Calu3 (cell line): ENCODE results near the gene PRKCA. TPM values are rescaled to one million over a fixed set of nuclear protein-coding genes. Genes with fewer than 3 reads are reported as not detected.

Source experiments
- BruUV-seq: library from RNA; stranded (reverse); fragments of 400-500 nt; replicated peaks from 2 replicates; lab custom pipeline; 2021; lab: Mats Ljungman, UMichigan
- CTCF ChIA-PET: fragments of 300-600 bp; sonication (Branson Sonifier 250); formaldehyde crosslinking; loops from one replicate; lab custom pipeline; 2022; ENCODE audit warnings: antibody characterized with exemption; lab: Charles Lee
- DNase-seq: peaks from one replicate; pipeline ENCODE4 v3.0.0; 2022
- H3K27ac Mint-ChIP-seq: one replicate; pipeline ENCODE4 v1.8.0; 2022; ENCODE audit warnings: mixed read lengths; ENCODE audit not compliant: unreplicated experiment
- H3K27me3 Mint-ChIP-seq: one replicate; pipeline ENCODE4 v1.8.0; 2022; ENCODE audit warnings: mixed read lengths; ENCODE audit not compliant: unreplicated experiment
- H3K36me3 Mint-ChIP-seq: one replicate; pipeline ENCODE4 v1.8.0; 2022; ENCODE audit warnings: mild to moderate bottlenecking, moderate library complexity, mixed read lengths; ENCODE audit not compliant: insufficient read depth, unreplicated experiment
- H3K4me1 Mint-ChIP-seq: one replicate; pipeline ENCODE4 v1.8.0; 2022; ENCODE audit warnings: mild to moderate bottlenecking, low read depth, mixed read lengths; ENCODE audit not compliant: unreplicated experiment
- H3K4me3 Mint-ChIP-seq: one replicate; pipeline ENCODE4 v1.8.0; 2022; ENCODE audit warnings: mild to moderate bottlenecking, low read depth, moderate library complexity, mixed read lengths; ENCODE audit not compliant: unreplicated experiment
- H3K9me3 Mint-ChIP-seq: one replicate; pipeline ENCODE4 v1.8.0; 2022; ENCODE audit warnings: low read depth, mixed read lengths; ENCODE audit not compliant: unreplicated experiment
- CTCF ChIP-seq: fragments of 200-600 bp; IDR thresholded peaks from one replicate; pipeline ENCODE4 v1.8.0; 2022; ENCODE audit warnings: antibody characterized with exemption; ENCODE audit not compliant: unreplicated experiment
- intact Hi-C: fragments of 100-400 bp; cut with micrococcal nuclease; formaldehyde crosslinking; loops from one replicate; pipeline ENCODE4 v1.10.0; 2022; ENCODE audit not compliant: unreplicated experiment
- total RNA-seq: library from RNA; stranded (reverse); gene quantifications from 2 replicates; pipeline ENCODE4 v1.2.3, GENCODE V29; 2022

The PRKCA gene
- total RNA-seq, 1 experiment from 2014 or later = 126 TPM

- H3K4me1 Mint-ChIP-seq = peaks cover 9% of the 10 kb centered on the region
- no peak overlapping the region for H3K27ac Mint-ChIP-seq
- H3K27me3 Mint-ChIP-seq = no peaks in the 10 kb centered on the region
- peak; percentile 31 for TF ChIP-seq CTCF
- BruUV-seq = no TSS peak
- DNase-seq = no peak
- no peaks in the 10 kb centered on the region for H3K9me3 Mint-ChIP-seq
- no peak overlapping the region for H3K4me3 Mint-ChIP-seq
- CTCF ChIA-PET = interaction anchor here (0.7 kb wide), 1 partner anchor 369 kb away, joined by 4 read pairs; no protein-coding TSS in a partner anchor
- peaks cover 9% of the 10 kb centered on the region for H3K36me3 Mint-ChIP-seq
- intact Hi-C loops = loop anchor here (5.0 kb wide), 1 partner anchor 368 kb away; no protein-coding TSS in a partner anchor
These were observed 322.9 kb downstream of the PRKCA start for GRCh38 chr17:66625311-66625767.

- H3K27ac Mint-ChIP-seq = no peak overlapping the region
- DNase-seq = no peak
- no TSS peak for BruUV-seq
- CTCF ChIA-PET = interaction anchor here (0.6 kb wide), 1 partner anchor 463 kb away, joined by 3 read pairs; no protein-coding TSS in a partner anchor
- H3K9me3 Mint-ChIP-seq = no peaks in the 10 kb centered on the region
- TF ChIP-seq CTCF = no peak
- peaks cover 9% of the 10 kb centered on the region for H3K36me3 Mint-ChIP-seq
- H3K4me1 Mint-ChIP-seq = peaks cover 9% of the 10 kb centered on the region
- H3K27me3 Mint-ChIP-seq = no peaks in the 10 kb centered on the region
- intact Hi-C loops = loop anchor here (5.0 kb wide), 1 partner anchor 371 kb away; no protein-coding TSS in a partner anchor
- H3K4me3 Mint-ChIP-seq = no peak overlapping the region
These were observed 325.6 kb downstream of the PRKCA start for GRCh38 chr17:66627985-66628384.

- CTCF ChIA-PET = no interaction called here
- no TSS peak for BruUV-seq
- Mint-ChIP-seq H3K36me3 (peaks cover 9% of the 10 kb centered on the region), H3K27me3 (no peaks in the 10 kb centered on the region), H3K9me3 (no peaks in the 10 kb centered on the region), H3K4me3 (no peak overlapping the region), H3K4me1 (peaks cover 3% of the 10 kb centered on the region), H3K27ac (no peak overlapping the region)
- no peak for DNase-seq
- no peak for TF ChIP-seq CTCF
- intact Hi-C loops = loop anchor here (5.0 kb wide), 1 partner anchor 372 kb away; no protein-coding TSS in a partner anchor
These were observed 327.3 kb downstream of the PRKCA start for GRCh38 chr17:66629762-66630161.

DNA sequence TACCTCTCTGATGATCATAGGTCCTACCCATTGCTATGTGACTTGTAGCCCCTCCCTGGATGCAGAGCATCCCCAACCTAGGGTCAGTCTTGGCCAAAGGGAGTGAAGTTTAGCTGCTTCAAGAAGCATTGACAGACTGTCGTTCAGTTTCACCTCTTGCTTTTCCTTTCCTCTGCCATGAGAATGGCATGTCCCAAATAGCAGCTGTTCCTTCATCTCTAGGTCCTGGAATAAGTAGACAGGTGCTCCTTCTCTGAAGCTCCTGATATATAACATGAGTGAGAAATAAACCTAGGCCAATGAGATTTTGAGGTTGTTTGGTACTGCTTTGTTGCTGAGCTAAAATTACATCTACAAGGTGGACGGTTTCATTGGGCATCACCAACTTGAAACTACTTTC is 328.0 kb downstream of the PRKCA start:
- CTCF ChIA-PET = no interaction called here
- H3K9me3 Mint-ChIP-seq = no peaks in the 10 kb centered on the region
- DNase-seq = no peak

More for the DNA sequence above, 328.0 kb downstream of the PRKCA start:
- peaks cover 8% of the 10 kb centered on the region for H3K4me1 Mint-ChIP-seq
- peaks cover 9% of the 10 kb centered on the region for H3K36me3 Mint-ChIP-seq
- no peak for TF ChIP-seq CTCF
- H3K4me3 Mint-ChIP-seq = no peak overlapping the region
- intact Hi-C loops = no loop called here
- no peak overlapping the region for H3K27ac Mint-ChIP-seq
- BruUV-seq = no TSS peak
- H3K27me3 Mint-ChIP-seq = no peaks in the 10 kb centered on the region
